Breast epithelium (tissue), 3 donors: ENCODE measurements around the gene PDGFD.

ENCODE experiments used
- CTCF ChIP-seq, 3 donors: fragments of 450-650 bp; IDR thresholded peaks; one replicate each; pipeline ENCODE4 v1.5.1; 2016 to 2017; ENCODE audit warnings: antibody characterized with exemption in 3 of 3, mild to moderate bottlenecking in 3 of 3, moderate library complexity in 3 of 3
- POLR2AphosphoS5 ChIP-seq, 3 donors: sonication (generic); formaldehyde crosslinking; IDR thresholded peaks; one replicate each; pipeline ENCODE4 v1.6.1; 2017; ENCODE audit warnings: antibody characterized with exemption in 3 of 3

DNA sequence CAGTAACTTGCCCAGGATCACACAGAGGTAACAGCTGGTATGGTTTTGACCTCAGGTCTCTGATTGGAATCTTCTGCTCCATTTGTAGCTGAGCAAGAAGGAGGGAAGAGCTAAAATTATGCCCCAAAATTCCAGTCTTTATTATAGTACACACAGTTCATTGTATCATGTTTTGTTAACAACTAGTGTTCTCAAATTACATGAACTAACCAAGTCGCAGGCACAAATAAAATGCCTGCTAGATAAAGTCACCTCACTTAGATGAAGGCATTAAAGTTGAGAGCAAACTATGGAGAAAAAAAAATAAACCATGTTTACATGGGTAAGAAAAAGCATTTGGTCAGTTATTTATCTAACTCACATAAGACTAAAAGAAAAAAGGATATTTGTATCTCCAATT is 58.8 kb downstream of the PDGFD start:
- TF ChIP-seq CTCF (IDR thresholded peaks at IDR 0.05) (no peak), POLR2AphosphoS5 (IDR thresholded peaks at IDR 0.05) (no peak)
